Fibroblast of pulmonary artery (primary cell): ENCODE data around the gene CDH6.

ENCODE experiments used
- DNase-seq: peaks from one replicate; pipeline ENCODE4 v3.0.0-alpha.2; 2010; ENCODE audit warnings: low read depth
- H3K4me3 ChIP-seq: replicated peaks from 2 replicates; pipeline ENCODE4 v1.5.1; 2011; ENCODE audit warnings: low read depth, mild to moderate bottlenecking, control low read depth, low read length, moderate library complexity
- TF ChIP-seq, protein P1 (sequence below): IDR thresholded peaks from 2 replicates; pipeline ENCODE4 v1.5.1; 2011; ENCODE audit warnings: mild to moderate bottlenecking, control low read depth, low read length, inconsistent platforms; ENCODE audit errors: missing control alignments

Gene CDH6

GRCh38 chr5:31161781-31162181 lies 31.7 kb upstream of the CDH6 start:
- no peak for DNase-seq
- no peak overlapping the region for H3K4me3 ChIP-seq
- TF ChIP-seq, protein P1, sequence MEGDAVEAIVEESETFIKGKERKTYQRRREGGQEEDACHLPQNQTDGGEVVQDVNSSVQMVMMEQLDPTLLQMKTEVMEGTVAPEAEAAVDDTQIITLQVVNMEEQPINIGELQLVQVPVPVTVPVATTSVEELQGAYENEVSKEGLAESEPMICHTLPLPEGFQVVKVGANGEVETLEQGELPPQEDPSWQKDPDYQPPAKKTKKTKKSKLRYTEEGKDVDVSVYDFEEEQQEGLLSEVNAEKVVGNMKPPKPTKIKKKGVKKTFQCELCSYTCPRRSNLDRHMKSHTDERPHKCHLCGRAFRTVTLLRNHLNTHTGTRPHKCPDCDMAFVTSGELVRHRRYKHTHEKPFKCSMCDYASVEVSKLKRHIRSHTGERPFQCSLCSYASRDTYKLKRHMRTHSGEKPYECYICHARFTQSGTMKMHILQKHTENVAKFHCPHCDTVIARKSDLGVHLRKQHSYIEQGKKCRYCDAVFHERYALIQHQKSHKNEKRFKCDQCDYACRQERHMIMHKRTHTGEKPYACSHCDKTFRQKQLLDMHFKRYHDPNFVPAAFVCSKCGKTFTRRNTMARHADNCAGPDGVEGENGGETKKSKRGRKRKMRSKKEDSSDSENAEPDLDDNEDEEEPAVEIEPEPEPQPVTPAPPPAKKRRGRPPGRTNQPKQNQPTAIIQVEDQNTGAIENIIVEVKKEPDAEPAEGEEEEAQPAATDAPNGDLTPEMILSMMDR = no peak

DNA sequence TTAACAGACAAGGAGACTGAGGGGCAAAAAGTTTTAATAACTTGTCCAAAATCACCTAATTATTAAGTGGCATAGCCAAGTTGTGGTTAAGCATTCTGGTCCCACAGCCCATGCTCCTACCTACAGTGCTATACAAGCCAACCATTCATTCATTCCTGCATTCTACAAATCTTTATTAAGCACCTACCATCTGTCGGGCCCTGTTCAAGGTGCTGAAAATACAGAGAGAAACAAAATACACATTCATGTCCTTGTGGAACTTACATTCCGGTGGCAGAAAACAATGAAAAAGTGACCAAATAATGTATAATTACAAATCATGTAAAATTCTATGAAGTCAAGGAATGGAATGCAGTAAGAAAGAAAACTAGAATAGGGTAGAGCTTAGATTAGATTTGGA lies 27.8 kb upstream of the CDH6 start:
- no peak for DNase-seq
- TF ChIP-seq, protein P1 = no peak

DNA sequence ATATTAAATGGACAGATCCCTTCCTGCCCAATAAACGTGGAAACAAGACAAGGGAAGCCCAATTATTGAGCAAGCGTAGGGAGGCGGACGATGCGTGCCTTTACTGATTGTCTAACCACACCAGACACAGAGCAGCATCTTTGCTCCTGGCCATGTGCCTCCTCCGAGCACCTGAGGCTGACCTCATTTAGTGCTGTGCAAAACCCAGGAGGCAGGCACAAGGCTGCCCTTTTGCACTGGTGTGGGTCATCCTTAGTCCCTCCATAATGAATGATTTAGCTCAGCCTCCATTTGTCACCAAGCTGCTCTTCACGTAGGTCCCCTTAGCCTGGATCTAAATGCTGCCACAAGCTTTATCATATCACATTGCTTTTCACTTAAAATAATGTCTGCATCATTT lies 24.1 kb upstream of the CDH6 start:
- TF ChIP-seq, protein P1 = no peak
- no peak for DNase-seq
- no peak overlapping the region for H3K4me3 ChIP-seq

More for the DNA sequence above, 27.8 kb upstream of the CDH6 start:
- no peak overlapping the region for H3K4me3 ChIP-seq

- TF ChIP-seq, protein P1 = no peak
- DNase-seq = no peak
- H3K4me3 ChIP-seq = no peak overlapping the region
Measured at GRCh38 chr5:31172881-31173280, 20.6 kb upstream of the CDH6 start.

GRCh38 chr5:31173614-31174013 lies 19.9 kb upstream of the CDH6 start:
- TF ChIP-seq, protein P1 = no peak
- H3K4me3 ChIP-seq = no peak overlapping the region
- DNase-seq = no peak

DNA sequence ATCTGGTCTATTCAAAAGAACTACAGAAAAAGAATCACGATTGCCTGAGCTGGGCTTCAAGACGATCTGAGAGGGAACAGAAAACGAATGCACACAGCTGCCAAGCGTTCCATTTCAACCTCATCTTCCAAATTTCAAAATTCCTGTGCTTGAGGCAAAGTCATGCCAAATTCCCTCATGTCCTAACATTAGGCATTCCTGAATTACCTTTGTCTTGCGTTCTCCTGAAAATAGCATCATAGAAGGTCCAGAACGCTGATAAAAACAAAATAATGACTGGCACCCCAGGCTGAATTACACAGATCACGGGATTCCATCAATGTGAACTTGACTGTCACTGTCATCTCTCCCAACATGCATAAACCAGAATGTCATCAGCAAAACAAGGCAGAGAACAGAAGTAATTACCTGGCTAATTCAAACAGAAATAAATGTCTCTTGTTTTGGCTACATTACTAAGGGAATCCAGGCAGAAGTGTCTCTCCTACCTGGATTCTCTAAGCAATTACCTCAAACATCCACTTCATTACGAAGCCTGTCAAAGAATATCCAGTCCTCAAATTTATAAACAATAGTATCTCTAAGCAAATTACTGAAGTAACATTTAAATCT lies 12.0 kb upstream of the CDH6 start:
- TF ChIP-seq, protein P1 = no peak
- no peak for DNase-seq
- no peak overlapping the region for H3K4me3 ChIP-seq

- TF ChIP-seq, protein P1 = no peak
- no peak for DNase-seq
Measured at GRCh38 chr5:31182136-31182535, 11.3 kb upstream of the CDH6 start.

More at GRCh38 chr5:31182136-31182535, 11.3 kb upstream of the CDH6 start:
- H3K4me3 ChIP-seq = no peak overlapping the region
